Measurements from ENCODE around the gene DIAPH2.

DNA sequence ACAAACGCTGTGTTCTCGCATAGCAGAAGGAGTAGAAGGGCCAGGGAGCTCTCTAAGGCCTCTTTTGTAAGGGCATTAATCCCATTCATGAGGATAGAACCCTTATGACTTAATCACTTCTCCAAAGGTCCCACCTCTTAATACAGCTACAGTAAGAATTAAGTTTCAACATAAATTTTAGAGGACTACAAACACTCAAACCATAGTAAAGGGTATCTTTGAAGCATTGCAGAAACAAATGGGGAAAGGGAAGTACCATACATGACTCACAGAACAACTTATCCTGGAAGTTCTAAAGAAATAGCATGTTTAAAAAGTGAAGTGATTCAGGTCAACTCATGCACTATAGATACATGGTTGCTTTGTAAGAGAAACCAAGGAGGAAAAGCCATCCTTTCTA lies 879.9 kb downstream of the DIAPH2 start:
- TF ChIP-seq, protein P1, sequence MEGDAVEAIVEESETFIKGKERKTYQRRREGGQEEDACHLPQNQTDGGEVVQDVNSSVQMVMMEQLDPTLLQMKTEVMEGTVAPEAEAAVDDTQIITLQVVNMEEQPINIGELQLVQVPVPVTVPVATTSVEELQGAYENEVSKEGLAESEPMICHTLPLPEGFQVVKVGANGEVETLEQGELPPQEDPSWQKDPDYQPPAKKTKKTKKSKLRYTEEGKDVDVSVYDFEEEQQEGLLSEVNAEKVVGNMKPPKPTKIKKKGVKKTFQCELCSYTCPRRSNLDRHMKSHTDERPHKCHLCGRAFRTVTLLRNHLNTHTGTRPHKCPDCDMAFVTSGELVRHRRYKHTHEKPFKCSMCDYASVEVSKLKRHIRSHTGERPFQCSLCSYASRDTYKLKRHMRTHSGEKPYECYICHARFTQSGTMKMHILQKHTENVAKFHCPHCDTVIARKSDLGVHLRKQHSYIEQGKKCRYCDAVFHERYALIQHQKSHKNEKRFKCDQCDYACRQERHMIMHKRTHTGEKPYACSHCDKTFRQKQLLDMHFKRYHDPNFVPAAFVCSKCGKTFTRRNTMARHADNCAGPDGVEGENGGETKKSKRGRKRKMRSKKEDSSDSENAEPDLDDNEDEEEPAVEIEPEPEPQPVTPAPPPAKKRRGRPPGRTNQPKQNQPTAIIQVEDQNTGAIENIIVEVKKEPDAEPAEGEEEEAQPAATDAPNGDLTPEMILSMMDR (IDR thresholded peaks at IDR 0.05) = no peak
- no peak for TF ChIP-seq POLR2AphosphoS5 (IDR thresholded peaks at IDR 0.05)

Data from breast epithelium (tissue), 3 donors.